ENCODE results near the gene DUS1L.

The DUS1L gene

GRCh38 chr17:82080048-82080788 is 14.6 kb upstream of the DUS1L start:
- TF ChIP-seq POLR2A (IDR thresholded peaks at IDR 0.05; ENCODE audit: extremely low read depth, insufficient read length) (peak; percentile 11), CTCF (IDR thresholded peaks at IDR 0.05; ENCODE audit: low read depth, low read length) (no peak)
- DNase-seq (ENCODE audit: low read depth) = no peak
- no peak overlapping the region for H3K4me3 ChIP-seq (ENCODE audit: low read depth, low read length)

- no peak for DNase-seq (ENCODE audit: low read depth)
- H3K4me3 ChIP-seq (ENCODE audit: low read depth, low read length) = no peak overlapping the region
- TF ChIP-seq MAX (IDR thresholded peaks at IDR 0.05; ENCODE audit: low read depth, low read length) (no peak), CTCF (IDR thresholded peaks at IDR 0.05; ENCODE audit: low read depth, low read length) (no peak), MYC (IDR thresholded peaks at IDR 0.05; ENCODE audit: low read depth, low read length) (no peak), POLR2A (IDR thresholded peaks at IDR 0.05; ENCODE audit: extremely low read depth, insufficient read length) (no peak)
Observed at GRCh38 chr17:82079001-82079677, 13.5 kb upstream of the DUS1L start.

GRCh38 chr17:82078433-82078832 is 12.8 kb upstream of the DUS1L start:
- TF ChIP-seq CTCF (IDR thresholded peaks at IDR 0.05; ENCODE audit: low read depth, low read length) (no peak), POLR2A (IDR thresholded peaks at IDR 0.05; ENCODE audit: extremely low read depth, insufficient read length) (no peak), MYC (IDR thresholded peaks at IDR 0.05; ENCODE audit: low read depth, low read length) (no peak), MAX (IDR thresholded peaks at IDR 0.05; ENCODE audit: low read depth, low read length) (no peak)
- H3K4me3 ChIP-seq (ENCODE audit: low read depth, low read length) = no peak overlapping the region
- no peak for DNase-seq (ENCODE audit: low read depth)

GRCh38 chr17:82077617-82078358 is 12.2 kb upstream of the DUS1L start:
- TF ChIP-seq MAX (IDR thresholded peaks at IDR 0.05; ENCODE audit: low read depth, low read length) (no peak), POLR2A (IDR thresholded peaks at IDR 0.05; ENCODE audit: extremely low read depth, insufficient read length) (no peak), CTCF (IDR thresholded peaks at IDR 0.05; ENCODE audit: low read depth, low read length) (no peak), MYC (IDR thresholded peaks at IDR 0.05; ENCODE audit: low read depth, low read length) (no peak)
- DNase-seq (ENCODE audit: low read depth) = no peak
- H3K4me3 ChIP-seq (ENCODE audit: low read depth, low read length) = no peak overlapping the region

GRCh38 chr17:82076785-82077591 is 11.4 kb upstream of the DUS1L start:
- no peak overlapping the region for H3K4me3 ChIP-seq (ENCODE audit: low read depth, low read length)
- TF ChIP-seq MYC (IDR thresholded peaks at IDR 0.05; ENCODE audit: low read depth, low read length) (no peak), POLR2A (IDR thresholded peaks at IDR 0.05; ENCODE audit: extremely low read depth, insufficient read length) (no peak), MAX (IDR thresholded peaks at IDR 0.05; ENCODE audit: low read depth, low read length) (no peak), CTCF (IDR thresholded peaks at IDR 0.05; ENCODE audit: low read depth, low read length) (no peak)
- no peak for DNase-seq (ENCODE audit: low read depth)
